Thyroid gland (tissue), 4 donors: Measurements from ENCODE around the gene GRIK4.

ENCODE experiments used
- CTCF ChIP-seq, 6 experiments: fragments of 200-600 bp in 3 of 6; fragments of 450-650 bp in 3 of 6; sonication (generic) in 3 of 6; IDR thresholded peaks; one replicate each; pipeline ENCODE4 v1.5.1; 2016 to 2019; ENCODE audit warnings: antibody characterized with exemption in 6 of 6, mild to moderate bottlenecking in 2 of 6, inconsistent platforms in 1 of 6, moderate library complexity in 1 of 6
- POLR2A ChIP-seq, 2 donors: fragments of 450-650 bp; IDR thresholded peaks; one replicate each; pipeline ENCODE4 v1.6.1; 2017; ENCODE audit warnings: antibody characterized with exemption in 2 of 2, mild to moderate bottlenecking in 2 of 2, moderate library complexity in 1 of 2

DNA sequence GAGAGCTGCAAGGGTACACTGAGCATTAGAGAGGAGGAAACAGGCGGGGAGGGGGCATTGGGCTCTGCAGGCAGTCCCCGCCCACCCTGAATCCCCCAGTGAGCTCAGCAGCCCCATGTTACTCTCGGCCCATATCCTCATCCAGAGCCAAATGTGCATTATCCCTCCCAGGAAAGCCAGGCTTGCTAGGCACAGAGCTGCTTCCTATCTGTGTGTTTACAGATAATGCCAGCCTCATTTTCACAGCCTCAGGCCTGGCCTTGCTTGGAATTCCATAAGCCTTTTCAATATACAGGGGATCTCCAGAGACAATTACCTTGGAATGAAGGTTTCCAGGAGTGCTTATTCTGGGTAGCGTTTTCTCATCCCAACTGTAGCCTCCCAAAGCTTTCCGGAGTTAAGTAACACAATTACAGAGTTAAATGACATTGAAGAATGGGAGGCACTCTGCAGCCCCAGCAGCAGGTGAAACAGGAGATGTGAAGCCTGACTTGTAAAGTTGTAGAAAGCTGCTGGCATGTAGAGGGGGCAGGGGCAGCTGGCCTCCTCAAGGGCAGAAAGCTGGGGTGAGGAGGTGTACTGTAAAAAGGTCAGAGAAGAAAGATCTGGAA is 420.9 kb downstream of the GRIK4 start:
- TF ChIP-seq CTCF (IDR thresholded peaks at IDR 0.05) (no peak), POLR2A (IDR thresholded peaks at IDR 0.05) (no peak)
